GM12873 (cell line): ENCODE results near the gene CYP19A1.

Source experiments
- CTCF ChIP-seq: IDR thresholded peaks from 2 replicates; pipeline ENCODE4 v1.5.1; 2012; ENCODE audit warnings: low read depth, mild to moderate bottlenecking, moderate library complexity, low read length, control low read depth; ENCODE audit not compliant: insufficient read depth; ENCODE audit errors: missing control alignments

CYP19A1 gene

GRCh38 chr15:51186181-51186705, 152.2 kb downstream of the CYP19A1 start:
- no peak for TF ChIP-seq CTCF

GRCh38 chr15:51185213-51186159, 152.9 kb downstream of the CYP19A1 start:
- TF ChIP-seq CTCF = no peak

GRCh38 chr15:51184627-51185026, 153.8 kb downstream of the CYP19A1 start:
- no peak for TF ChIP-seq CTCF

GRCh38 chr15:51183076-51183475, 155.3 kb downstream of the CYP19A1 start:
- no peak for TF ChIP-seq CTCF

- no peak for TF ChIP-seq CTCF
These were observed 156.5 kb downstream of the CYP19A1 start for GRCh38 chr15:51181905-51182304.

- no peak for TF ChIP-seq CTCF
These were observed 157.2 kb downstream of the CYP19A1 start for GRCh38 chr15:51181221-51181620.

GRCh38 chr15:51180534-51180933, 157.9 kb downstream of the CYP19A1 start:
- TF ChIP-seq CTCF = no peak
